ENCODE results near the gene CALHM2.
"Not testable (repeated sequence)": the region's sequence is repeated elsewhere in the genome, so short reads cannot be mapped to it uniquely, and the experiment has no call there.

CALHM2 gene

DNA sequence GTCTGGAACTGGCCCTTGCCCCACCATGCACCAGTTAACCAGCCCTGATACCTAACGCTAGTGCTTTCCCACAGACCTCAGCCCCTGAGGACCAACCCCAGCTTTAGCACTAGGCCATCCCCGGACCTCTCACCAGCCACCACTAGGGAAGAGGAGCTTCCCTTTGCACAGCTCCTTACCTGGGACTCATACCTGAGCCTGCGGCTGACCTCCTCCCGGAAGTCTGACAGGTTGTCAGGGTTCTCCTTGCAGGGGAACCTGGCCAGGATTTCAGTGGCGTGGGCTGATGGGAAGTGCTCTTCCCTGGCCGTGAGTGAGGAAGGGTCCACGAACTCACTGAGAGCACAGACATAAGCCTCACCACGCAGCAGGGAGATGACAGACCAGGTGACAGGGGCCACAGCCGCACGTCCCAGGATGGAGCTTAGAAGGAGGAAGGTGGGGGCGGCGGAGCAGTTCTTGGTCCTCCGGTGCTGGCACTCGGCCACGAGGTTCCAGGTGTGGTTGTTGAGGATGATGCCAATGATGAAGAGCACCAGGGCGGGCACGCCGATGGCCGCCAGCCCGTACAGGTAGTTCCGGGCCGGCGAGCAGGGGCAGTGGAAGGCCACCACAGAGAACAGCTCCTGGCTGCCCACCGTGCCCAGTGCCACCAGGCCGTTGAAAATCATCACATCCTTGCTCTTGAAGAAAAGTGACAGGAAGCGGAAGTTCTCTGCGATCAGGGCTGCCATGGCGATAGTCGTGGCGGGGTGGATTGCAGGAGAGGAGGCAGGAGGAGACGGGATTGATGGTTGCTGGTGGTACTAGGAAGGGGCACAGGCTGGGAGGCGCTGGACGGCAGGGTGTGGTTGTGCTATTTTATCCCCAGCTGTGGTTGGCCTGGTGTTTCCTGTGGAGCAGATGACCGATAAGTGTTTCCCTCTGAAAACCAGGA, 2.7 kb downstream of the CALHM2 start:
- DNase-seq: no peak

- DNase-seq: peak; percentile 80
Measured at GRCh38 chr10:103448746-103449145, 3.4 kb downstream of the CALHM2 start.

DNA sequence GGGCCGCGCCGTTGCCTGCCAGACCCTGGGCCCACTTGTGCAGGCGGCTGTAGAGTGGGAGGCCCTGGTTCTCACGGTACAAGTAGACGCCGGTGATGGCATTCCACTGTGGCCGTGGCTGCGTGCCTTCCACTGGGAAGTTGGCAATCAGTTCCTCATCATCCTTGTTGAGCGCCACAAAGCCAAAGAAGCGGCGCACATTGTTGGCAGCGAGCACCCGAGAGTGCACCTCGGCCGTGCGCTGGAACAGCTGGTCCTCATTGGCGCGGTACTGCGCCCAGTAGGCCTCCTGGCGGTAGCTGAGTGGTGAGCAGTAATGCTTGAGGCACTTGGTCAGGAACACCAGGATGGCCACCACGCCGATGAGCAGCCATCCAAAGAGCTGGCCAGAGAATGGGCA, 5.0 kb downstream of the CALHM2 start:
- no peak for DNase-seq

DNA sequence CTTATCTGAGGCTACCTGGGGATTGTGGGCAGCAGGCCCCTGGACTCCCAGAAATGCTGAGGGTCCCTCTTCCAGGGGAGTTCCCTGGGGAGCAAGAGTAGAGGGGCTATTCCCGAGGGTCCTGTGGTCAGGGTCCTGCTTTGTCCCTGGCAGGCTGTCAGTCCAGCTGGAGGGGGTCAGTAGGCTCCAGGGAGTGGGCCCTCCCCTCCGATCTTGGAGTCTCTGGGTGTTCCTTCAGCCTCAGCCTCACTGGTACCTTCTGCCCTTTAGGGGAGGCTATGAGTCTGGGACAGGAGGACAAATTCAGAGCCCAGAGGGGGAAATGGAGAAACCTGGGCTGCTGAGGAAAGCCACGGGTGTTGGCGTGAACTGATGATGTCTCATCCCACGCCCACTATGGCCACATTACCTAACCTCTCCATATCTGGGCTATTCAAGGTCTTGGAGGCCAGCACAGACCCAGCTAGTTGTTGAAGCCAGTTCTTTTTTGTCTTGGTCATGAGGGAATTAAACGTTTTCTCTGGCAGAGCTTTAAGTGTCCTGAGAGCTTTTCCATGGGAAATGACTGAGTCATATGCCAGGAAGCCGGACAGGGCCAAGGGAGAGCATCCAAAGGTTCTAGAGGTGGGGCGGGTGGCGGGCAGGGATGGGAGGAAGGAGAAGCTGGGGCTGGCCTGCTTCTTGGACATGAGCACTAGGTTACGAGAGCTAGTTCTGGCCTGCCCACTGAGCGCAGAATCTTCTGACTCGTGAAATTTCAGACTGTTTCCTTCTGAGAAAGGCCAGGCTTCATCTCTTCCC, 6.2 kb downstream of the CALHM2 start:
- DNase-seq: peak; percentile 27

DNA sequence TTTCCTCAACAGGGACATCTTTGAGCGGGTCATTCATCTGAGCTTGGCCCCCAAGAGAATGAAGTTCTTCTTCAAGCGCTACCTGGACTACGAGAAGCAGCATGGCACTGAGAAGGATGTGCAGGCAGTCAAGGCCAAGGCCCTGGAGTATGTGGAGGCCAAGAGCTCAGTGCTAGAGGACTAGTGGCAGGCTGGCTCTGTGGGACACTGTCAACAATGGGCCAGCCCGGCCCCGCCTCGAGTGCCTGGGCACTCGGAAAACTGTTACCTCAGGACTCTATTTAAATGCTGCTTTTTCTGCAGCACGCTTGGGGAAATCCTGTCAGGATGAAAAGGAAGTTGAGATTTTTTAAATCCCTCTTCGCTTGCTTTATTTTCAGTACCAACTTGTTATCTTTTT, 6.8 kb downstream of the CALHM2 start:
- DNase-seq: no peak

GRCh38 chr10:103444478-103444877, 7.7 kb downstream of the CALHM2 start:
- no peak for DNase-seq

DNA sequence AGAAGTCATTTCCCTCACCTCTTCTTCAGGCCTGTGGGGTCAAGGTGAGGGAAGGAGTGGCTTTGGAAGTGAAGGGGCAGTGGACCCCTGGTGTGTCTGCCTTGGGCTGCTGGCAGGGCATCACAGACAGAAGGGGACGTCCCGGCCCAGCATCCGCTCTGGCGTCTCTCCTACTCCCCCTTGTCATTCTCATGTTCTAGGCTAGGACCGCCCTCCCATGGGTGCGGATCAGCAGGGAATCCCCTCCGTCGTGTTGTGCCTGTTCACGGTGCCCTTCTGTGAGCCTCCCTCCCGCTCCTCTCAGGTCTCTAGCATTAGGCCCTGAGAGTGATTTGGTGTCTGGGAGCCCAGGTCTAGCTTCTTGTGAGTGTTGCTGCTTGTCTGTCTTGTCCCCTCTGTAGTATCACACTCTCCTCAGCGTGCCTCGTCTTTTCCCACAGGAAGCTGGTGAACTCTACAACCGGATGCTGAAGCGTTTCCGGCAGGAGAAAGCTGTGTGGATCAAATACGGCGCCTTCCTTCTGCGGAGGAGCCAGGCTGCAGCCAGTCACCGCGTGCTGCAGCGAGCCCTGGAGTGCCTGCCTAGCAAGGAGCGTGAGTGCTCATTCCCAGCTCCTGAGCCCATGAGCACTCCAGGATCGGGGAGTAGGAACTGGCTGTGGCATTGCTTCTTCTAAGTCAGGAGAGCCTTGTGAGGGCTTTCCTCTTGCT, 8.5 kb downstream of the CALHM2 start:
- DNase-seq: no peak

DNA sequence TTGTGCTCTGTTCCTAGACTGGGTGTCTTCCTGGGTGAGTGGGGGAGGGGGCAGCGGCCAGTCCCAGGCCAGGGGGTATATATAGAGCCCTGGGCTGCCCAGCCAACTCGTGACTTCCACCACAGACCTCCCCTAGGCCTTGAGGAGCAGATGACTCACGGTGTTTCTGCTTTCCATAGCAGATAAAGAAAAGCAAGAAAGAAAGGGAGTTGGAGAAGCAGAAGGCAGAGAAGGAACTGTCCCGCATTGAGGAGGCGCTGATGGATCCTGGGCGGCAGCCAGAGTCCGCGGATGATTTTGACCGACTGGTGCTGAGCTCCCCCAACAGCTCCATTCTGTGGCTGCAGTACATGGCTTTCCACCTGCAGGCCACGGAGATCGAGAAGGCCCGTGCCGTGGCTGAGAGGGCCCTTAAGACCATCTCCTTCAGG, 10.1 kb downstream of the CALHM2 start:
- peak; percentile 10 for DNase-seq

- no peak for DNase-seq
Measured at GRCh38 chr10:103441611-103442010, 10.6 kb downstream of the CALHM2 start.

GRCh38 chr10:103441206-103441605, 11.0 kb downstream of the CALHM2 start:
- no peak for DNase-seq

DNA sequence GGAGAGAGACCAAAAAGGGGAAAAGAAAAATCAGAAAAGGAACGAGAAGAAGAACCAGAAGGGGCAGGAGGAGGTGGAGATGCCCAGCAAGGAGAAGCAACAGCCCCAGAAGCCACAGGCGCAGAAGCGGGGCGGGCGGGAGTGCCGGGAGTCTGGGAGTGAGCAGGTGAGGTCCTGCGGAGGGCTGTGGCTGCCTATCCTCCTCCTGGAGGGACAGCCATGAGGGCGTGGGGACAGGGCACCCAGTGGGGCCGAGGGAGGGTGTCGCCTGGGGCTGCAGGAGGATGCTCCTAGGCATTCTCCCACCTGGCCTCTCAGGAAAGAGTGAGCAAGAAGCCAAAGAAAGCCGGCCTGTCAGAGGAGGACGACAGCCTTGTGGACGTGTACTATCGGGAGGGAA, 11.8 kb downstream of the CALHM2 start:
- DNase-seq: no peak

GRCh38 chr10:103439776-103440175, 12.4 kb downstream of the CALHM2 start:
- DNase-seq: no peak

GRCh38 chr10:103433858-103434257, 18.3 kb downstream of the CALHM2 start:
- peak; percentile 21 for DNase-seq

GRCh38 chr10:103431902-103432301, 20.3 kb downstream of the CALHM2 start:
- DNase-seq: no peak

DNA sequence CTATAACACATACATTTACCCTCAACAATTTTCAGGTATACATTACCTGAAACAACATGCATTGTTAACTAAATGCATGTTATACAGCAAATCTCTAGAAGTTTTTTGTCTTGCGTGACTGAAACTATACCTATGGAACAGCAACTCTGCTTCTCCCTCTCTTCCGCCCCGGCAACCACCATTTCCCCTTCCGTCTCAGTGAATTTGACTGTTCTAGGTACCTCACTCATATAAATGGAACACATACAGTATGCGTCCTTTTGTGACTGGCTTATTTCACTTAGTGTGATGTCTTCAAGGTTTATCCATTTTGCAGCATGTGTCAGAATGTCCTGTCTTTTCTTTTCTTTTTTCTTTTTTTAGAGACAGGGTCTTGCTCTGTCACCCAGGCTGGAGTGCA, 22.5 kb downstream of the CALHM2 start:
- DNase-seq: no peak

GRCh38 chr10:103428989-103429643, 23.1 kb downstream of the CALHM2 start:
- no peak for DNase-seq

- no peak for DNase-seq
Measured at GRCh38 chr10:103427866-103428265, 24.3 kb downstream of the CALHM2 start.

DNA sequence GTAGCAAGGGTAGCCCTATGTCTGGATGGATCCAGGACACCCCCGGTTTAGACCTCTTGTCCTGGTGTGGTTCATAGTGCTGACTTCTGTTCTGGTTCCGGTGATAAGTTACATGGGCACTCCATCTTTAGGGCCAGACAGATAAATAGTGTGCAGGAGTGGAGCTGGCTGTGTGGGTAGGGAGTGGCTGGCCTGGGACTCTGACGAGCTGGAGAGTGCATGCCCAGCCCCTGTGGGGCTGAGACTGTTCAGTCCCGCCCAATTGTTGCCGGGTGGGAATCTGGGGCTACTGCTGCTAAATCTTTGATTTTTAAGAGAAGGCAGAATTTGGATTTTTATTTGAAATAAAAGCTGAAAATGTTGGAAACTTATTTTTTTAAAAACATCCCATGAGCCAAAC, 28.4 kb downstream of the CALHM2 start:
- no peak for DNase-seq

DNA sequence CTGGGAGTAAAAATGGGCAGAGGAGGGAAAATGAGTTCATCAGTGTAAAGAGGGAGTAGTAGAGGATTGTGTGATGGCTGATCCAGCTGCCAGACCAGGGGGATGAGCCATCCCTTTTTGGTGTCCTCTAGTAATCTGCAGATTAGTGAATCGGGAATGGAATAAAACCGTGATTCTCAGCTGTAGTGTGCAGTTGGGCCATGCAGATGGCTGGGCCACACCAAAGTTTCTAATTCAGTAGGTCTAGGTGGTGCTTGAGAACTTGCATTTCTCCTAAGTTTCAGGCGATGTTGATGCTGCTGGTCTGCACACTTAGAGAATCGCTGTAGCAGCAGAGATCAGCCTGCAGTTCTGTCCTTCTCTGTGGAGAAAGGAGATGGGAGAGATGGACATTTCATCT, 33.1 kb downstream of the CALHM2 start:
- no peak for DNase-seq

GRCh38 chr10:103417601-103418000, 34.6 kb downstream of the CALHM2 start:
- no peak for DNase-seq

DNA sequence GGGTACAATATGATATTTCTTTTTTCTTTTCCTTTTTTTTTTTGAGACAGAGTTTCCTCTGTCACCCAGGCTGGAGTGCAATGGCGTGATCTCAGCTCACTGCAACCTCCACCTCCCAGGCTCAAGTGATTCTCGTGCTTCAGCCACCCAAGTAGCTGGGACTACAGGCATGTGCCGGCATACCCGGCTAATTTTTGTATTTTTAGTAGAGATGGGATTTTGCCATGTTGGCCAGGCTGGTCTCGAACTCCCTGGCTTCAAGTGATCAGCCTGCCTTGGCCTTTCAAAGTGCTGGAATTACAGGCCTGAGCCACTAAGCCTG, 35.1 kb downstream of the CALHM2 start:
- not testable (repeated sequence) for DNase-seq

GRCh38 chr10:103416436-103417147, 35.6 kb downstream of the CALHM2 start:
- peak; percentile 51 for DNase-seq
